PC-9 (cell line): ENCODE data around the gene TMEM163. TPM values are rescaled to one million over a fixed set of nuclear protein-coding genes. Genes with fewer than 3 reads are reported as not detected.

Source experiments
- BruUV-seq: library from RNA; stranded (reverse); fragments of 400-500 nt; replicated peaks from 2 replicates; lab custom pipeline; 2021; lab: Mats Ljungman, UMichigan
- CTCF ChIA-PET: fragments of 300-600 bp; sonication (Branson Sonifier 250); formaldehyde crosslinking; loops from one replicate; lab custom pipeline; 2022; ENCODE audit warnings: antibody characterized with exemption; lab: Charles Lee
- POLR2A ChIA-PET: fragments of 300-600 bp; sonication (Branson Sonifier 250); formaldehyde crosslinking; loops from one replicate; lab custom pipeline; 2022; ENCODE audit warnings: antibody characterized with exemption; ENCODE audit not compliant: unreplicated experiment; lab: Charles Lee
- DNase-seq, 2 experiments: peaks; one replicate each; pipeline versions ENCODE4 v3.0.0 to v3.0.0-alpha.2; 2015 to 2022; ENCODE audit warnings: mixed read lengths in 1 of 2
- H2AFZ ChIP-seq: fragments of 200-600 bp; sonication (generic); 2 replicates; pipeline ENCODE4 v1.8.1; 2017; ENCODE audit warnings: antibody characterized with exemption
- H3F3A ChIP-seq: fragments of 200-600 bp; sonication (generic); 2 replicates; pipeline ENCODE4 v1.8.1; 2017; ENCODE audit warnings: antibody characterized with exemption, mild to moderate bottlenecking, low read depth; ENCODE audit not compliant: insufficient read depth
- H3K27ac ChIP-seq: fragments of 200-600 bp; sonication (generic); 2 replicates; pipeline ENCODE4 v1.6.1; 2016; ENCODE audit warnings: mixed run types
- H3K27me3 ChIP-seq: fragments of 200-600 bp; sonication (generic); 2 replicates; pipeline ENCODE4 v1.6.1; 2016; ENCODE audit warnings: low read depth, mixed run types; ENCODE audit not compliant: insufficient read depth
- H3K36me3 ChIP-seq: fragments of 200-600 bp; sonication (generic); 2 replicates; pipeline ENCODE4 v1.6.1; 2016; ENCODE audit warnings: low read depth, mixed run types
- H3K4me1 ChIP-seq: fragments of 200-600 bp; sonication (generic); replicated peaks from 2 replicates; pipeline ENCODE4 v1.6.1; 2016; ENCODE audit warnings: mixed run types; ENCODE audit not compliant: insufficient read depth
- H3K4me2 ChIP-seq: fragments of 200-600 bp; sonication (generic); 2 replicates; pipeline ENCODE4 v1.6.1; 2017; ENCODE audit warnings: mixed run types
- H3K4me3 ChIP-seq: fragments of 200-600 bp; sonication (generic); 2 replicates; pipeline ENCODE4 v1.6.1; 2016; ENCODE audit warnings: mixed run types
- H3K79me2 ChIP-seq: fragments of 200-600 bp; sonication (generic); 2 replicates; pipeline ENCODE4 v1.6.1; 2017; ENCODE audit warnings: low read depth, mixed run types
- H3K9me2 ChIP-seq: fragments of 200-600 bp; sonication (generic); 2 replicates; pipeline ENCODE4 v1.8.1; 2017; ENCODE audit warnings: mild to moderate bottlenecking; ENCODE audit not compliant: insufficient read depth
- H3K9me3 ChIP-seq: fragments of 200-600 bp; sonication (generic); 2 replicates; pipeline ENCODE4 v1.8.1; 2016; ENCODE audit warnings: low read depth; ENCODE audit not compliant: insufficient read depth
- H4K20me1 ChIP-seq: fragments of 200-600 bp; sonication (generic); 2 replicates; pipeline ENCODE4 v1.8.1; 2017; ENCODE audit not compliant: insufficient read depth
- EZH2 ChIP-seq: fragments of 200-600 bp; sonication (generic); IDR thresholded peaks from 2 replicates; pipeline ENCODE4 v1.8.0; 2017; ENCODE audit warnings: antibody characterized with exemption, low read depth
- intact Hi-C: fragments of 100-400 bp; cut with micrococcal nuclease; formaldehyde crosslinking; loops from one replicate; pipeline ENCODE4 v1.10.0; 2022; ENCODE audit not compliant: unreplicated experiment
- total RNA-seq: library from RNA; stranded (reverse); gene quantifications from 2 replicates; pipeline ENCODE4 v1.2.3, GENCODE V29; 2021
- TF ChIP-seq, protein P1 (sequence below): fragments of 200-600 bp; sonication (generic); conservative IDR thresholded peaks from 2 replicates; pipeline ENCODE4 v1.6.1; 2017; ENCODE audit warnings: mixed run types, antibody characterized with exemption, mild to moderate bottlenecking, moderate library complexity

Gene TMEM163
- total RNA-seq, 1 experiment from 2014 or later: 1.4 TPM

- no peak overlapping the region for H3K27ac ChIP-seq
- intact Hi-C loops: no loop called here
- no peaks in the 10 kb centered on the region for H3K9me2 ChIP-seq
- H3K4me3 ChIP-seq: no peak overlapping the region
- H3K27me3 ChIP-seq: no peaks in the 10 kb centered on the region
- H3K4me2 ChIP-seq: no peak overlapping the region
- POLR2A ChIA-PET: no interaction called here
- no peak for TF ChIP-seq EZH2
- TF ChIP-seq, protein P1, sequence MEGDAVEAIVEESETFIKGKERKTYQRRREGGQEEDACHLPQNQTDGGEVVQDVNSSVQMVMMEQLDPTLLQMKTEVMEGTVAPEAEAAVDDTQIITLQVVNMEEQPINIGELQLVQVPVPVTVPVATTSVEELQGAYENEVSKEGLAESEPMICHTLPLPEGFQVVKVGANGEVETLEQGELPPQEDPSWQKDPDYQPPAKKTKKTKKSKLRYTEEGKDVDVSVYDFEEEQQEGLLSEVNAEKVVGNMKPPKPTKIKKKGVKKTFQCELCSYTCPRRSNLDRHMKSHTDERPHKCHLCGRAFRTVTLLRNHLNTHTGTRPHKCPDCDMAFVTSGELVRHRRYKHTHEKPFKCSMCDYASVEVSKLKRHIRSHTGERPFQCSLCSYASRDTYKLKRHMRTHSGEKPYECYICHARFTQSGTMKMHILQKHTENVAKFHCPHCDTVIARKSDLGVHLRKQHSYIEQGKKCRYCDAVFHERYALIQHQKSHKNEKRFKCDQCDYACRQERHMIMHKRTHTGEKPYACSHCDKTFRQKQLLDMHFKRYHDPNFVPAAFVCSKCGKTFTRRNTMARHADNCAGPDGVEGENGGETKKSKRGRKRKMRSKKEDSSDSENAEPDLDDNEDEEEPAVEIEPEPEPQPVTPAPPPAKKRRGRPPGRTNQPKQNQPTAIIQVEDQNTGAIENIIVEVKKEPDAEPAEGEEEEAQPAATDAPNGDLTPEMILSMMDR: no peak
- H3K36me3 ChIP-seq: no peaks in the 10 kb centered on the region
- no peaks in the 10 kb centered on the region for H3K79me2 ChIP-seq
- H3F3A ChIP-seq: no peaks in the 10 kb centered on the region
- H2AFZ ChIP-seq: no peak overlapping the region
- no peak for DNase-seq
- BruUV-seq: no TSS peak
- H4K20me1 ChIP-seq: no peaks in the 10 kb centered on the region
- H3K9me3 ChIP-seq: no peaks in the 10 kb centered on the region
- CTCF ChIA-PET: interaction anchor here (1.1 kb wide), 1 partner anchor 459 kb away, joined by 4 read pairs; no protein-coding TSS in a partner anchor
- H3K4me1 ChIP-seq: no peaks in the 10 kb centered on the region
These were observed 259.9 kb downstream of the TMEM163 start for GRCh38 chr2:134458950-134459349.

DNA sequence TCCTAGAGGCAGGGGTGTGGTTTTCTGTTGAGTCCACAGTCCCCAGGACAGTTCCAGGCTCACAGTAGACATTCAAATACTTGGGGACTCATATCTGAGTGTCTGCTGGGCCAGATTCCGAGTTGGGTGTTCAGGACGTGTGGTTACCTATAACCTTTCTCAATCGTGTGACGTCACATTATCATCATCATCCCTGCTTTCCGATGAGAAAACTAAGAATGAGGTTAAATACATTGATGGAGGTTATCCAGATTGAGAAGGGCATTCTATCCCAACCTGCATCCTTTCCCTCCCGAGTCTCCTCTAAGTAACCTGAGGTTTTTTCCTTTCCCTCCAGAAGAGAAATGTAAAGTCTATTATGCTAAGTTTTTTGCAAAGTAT is 260.3 kb downstream of the TMEM163 start:
- Histone ChIP-seq H4K20me1 (no peaks in the 10 kb centered on the region), H3K79me2 (no peaks in the 10 kb centered on the region), H3K4me1 (no peaks in the 10 kb centered on the region), H3K4me3 (no peak overlapping the region), H3K4me2 (no peak overlapping the region), H3K27me3 (no peaks in the 10 kb centered on the region), H3F3A (no peaks in the 10 kb centered on the region), H3K27ac (no peak overlapping the region), H3K9me2 (no peaks in the 10 kb centered on the region), H3K9me3 (no peaks in the 10 kb centered on the region), H3K36me3 (no peaks in the 10 kb centered on the region), H2AFZ (no peak overlapping the region)
- no peak for DNase-seq
- intact Hi-C loops: no loop called here
- BruUV-seq: no TSS peak
- ChIA-PET POLR2A (no interaction called here), CTCF (no interaction called here)
- no peak for TF ChIP-seq EZH2
- TF ChIP-seq, protein P1: no peak

DNA sequence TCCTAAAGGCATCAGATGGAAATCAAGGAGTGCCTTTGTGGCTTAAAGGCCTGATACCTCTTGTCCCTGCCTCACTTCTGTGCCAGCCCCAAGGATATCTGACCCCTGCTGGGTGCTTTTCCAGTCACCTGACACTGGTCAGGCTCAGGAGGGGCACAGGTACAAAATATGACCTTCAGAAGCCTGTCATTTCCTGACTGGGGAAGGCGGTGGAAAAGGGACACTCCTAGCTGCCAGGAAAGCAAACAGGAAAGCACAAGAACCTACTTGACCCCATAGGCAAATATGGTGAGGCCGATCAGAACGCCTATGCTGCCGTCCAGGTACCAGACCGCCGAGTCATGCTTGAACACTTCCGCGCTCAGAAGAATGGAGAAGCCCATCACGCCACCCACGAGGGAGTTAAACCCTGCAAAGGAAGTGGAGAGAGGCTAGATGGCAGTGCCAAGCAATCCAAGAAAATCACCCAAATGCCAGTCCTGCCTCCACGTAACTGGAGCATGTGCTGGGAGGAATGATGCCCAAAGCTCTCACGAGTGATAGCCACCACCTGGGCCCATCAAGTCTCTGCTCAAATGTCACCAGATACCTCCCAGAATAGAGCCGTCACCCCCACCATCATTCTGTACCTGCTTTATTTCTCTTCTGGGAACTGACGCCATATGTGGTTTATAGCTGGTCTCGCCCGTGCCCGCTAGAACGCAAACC is 260.9 kb downstream of the TMEM163 start:
- ChIA-PET POLR2A (no interaction called here), CTCF (no interaction called here)
- H3K9me2 ChIP-seq: no peaks in the 10 kb centered on the region

More for the DNA sequence above, 260.9 kb downstream of the TMEM163 start:
- no peaks in the 10 kb centered on the region for H3K4me1 ChIP-seq
- no peaks in the 10 kb centered on the region for H3K27me3 ChIP-seq
- BruUV-seq: no TSS peak
- no peak overlapping the region for H3K4me3 ChIP-seq
- H3K4me2 ChIP-seq: no peak overlapping the region
- TF ChIP-seq, protein P1: no peak
- TF ChIP-seq EZH2: no peak
- H3K9me3 ChIP-seq: no peaks in the 10 kb centered on the region
- no peaks in the 10 kb centered on the region for H4K20me1 ChIP-seq
- no peak for DNase-seq
- no peak overlapping the region for H3K27ac ChIP-seq
- H3K79me2 ChIP-seq: no peaks in the 10 kb centered on the region
- no peak overlapping the region for H2AFZ ChIP-seq
- no peaks in the 10 kb centered on the region for H3K36me3 ChIP-seq
- H3F3A ChIP-seq: no peaks in the 10 kb centered on the region
- intact Hi-C loops: no loop called here
